SU-DHL-6 (cell line): Measurements from ENCODE around the gene HRAS.
"Not testable (repeated sequence)": the region's sequence is repeated elsewhere in the genome, so short reads cannot be mapped to it uniquely, and the experiment has no call there.

Experiments
- H2AFZ ChIP-seq: fragments of 200-600 bp; sonication (generic); 2 replicates; pipeline ENCODE4 v1.6.1; 2014; ENCODE audit warnings: low read depth, mild to moderate bottlenecking, moderate library complexity, mixed read lengths, antibody characterized with exemption, low read length; ENCODE audit not compliant: severe bottlenecking
- H3F3A ChIP-seq: fragments of 200-600 bp; shearing (Covaris generic); 2 replicates; pipeline ENCODE4 v1.6.0; 2016; ENCODE audit warnings: antibody characterized with exemption, mild to moderate bottlenecking; ENCODE audit not compliant: insufficient read depth
- H3K27ac ChIP-seq: fragments of 200-600 bp; sonication (generic); 2 replicates; pipeline ENCODE4 v1.5.1; 2016; ENCODE audit warnings: low read depth, mild to moderate bottlenecking, low read length, moderate library complexity, mixed read lengths
- H3K27me3 ChIP-seq: fragments of 200-600 bp; sonication (generic), shearing (Covaris generic); 2 replicates; pipeline ENCODE4 v1.6.0; 2014; ENCODE audit warnings: mild to moderate bottlenecking, low read length
- H3K36me3 ChIP-seq: fragments of 200-600 bp; sonication (generic); 2 replicates; pipeline ENCODE4 v1.6.1; 2014; ENCODE audit warnings: mild to moderate bottlenecking, low read length, mixed read lengths
- H3K4me2 ChIP-seq: fragments of 300-600, 200-600 bp; shearing (Covaris generic), sonication (generic); 2 replicates; pipeline ENCODE4 v1.6.0; 2014; ENCODE audit warnings: low read length, low read depth, mild to moderate bottlenecking; ENCODE audit not compliant: poor library complexity, severe bottlenecking
- H3K4me3 ChIP-seq: fragments of 200-600 bp; sonication (generic); 2 replicates; pipeline ENCODE4 v1.5.1; 2014; ENCODE audit warnings: antibody characterized with exemption, low read length, mild to moderate bottlenecking, mixed read lengths; ENCODE audit not compliant: insufficient read depth, poor library complexity, severe bottlenecking
- H3K79me2 ChIP-seq: fragments of 200-600 bp; sonication (generic); 2 replicates; pipeline ENCODE4 v1.6.1; 2014; ENCODE audit warnings: mild to moderate bottlenecking, low read length, moderate library complexity; ENCODE audit not compliant: insufficient read depth
- H3K9ac ChIP-seq: fragments of 200-600 bp; sonication (generic); 2 replicates; pipeline ENCODE4 v1.7.0; 2014; ENCODE audit warnings: mild to moderate bottlenecking, low read length
- H3K9me2 ChIP-seq: fragments of 200-600 bp; sonication (generic); replicated peaks from 2 replicates; pipeline ENCODE4 v1.6.1; 2014; ENCODE audit warnings: low read length; ENCODE audit not compliant: insufficient read depth
- H3K9me3 ChIP-seq: fragments of 200-600 bp; sonication (generic); 2 replicates; pipeline ENCODE4 v1.6.1; 2014; ENCODE audit warnings: low read length, mixed read lengths; ENCODE audit not compliant: insufficient read depth
- H4K20me1 ChIP-seq: fragments of 200-600 bp; sonication (generic); 2 replicates; pipeline ENCODE4 v1.6.1; 2014; ENCODE audit warnings: low read depth, mild to moderate bottlenecking, antibody characterized with exemption, low read length, moderate library complexity, mixed read lengths
- CTCF ChIP-seq: fragments of 200-600 bp; sonication (generic); IDR thresholded peaks from one replicate; pipeline ENCODE4 v1.5.1; 2017; ENCODE audit warnings: antibody characterized with exemption, mild to moderate bottlenecking, low read length, moderate library complexity; ENCODE audit not compliant: insufficient read depth, poor library complexity, severe bottlenecking
- EZH2phosphoT487 ChIP-seq: fragments of 200-600 bp; sonication (generic), shearing (Covaris generic); conservative IDR thresholded peaks from 2 replicates; pipeline ENCODE4 v1.6.1; 2018; ENCODE audit warnings: mild to moderate bottlenecking, antibody characterized with exemption, low read length, moderate library complexity, mixed read lengths

Gene HRAS

GRCh38 chr11:520428-521176 lies 14.8 kb downstream of the HRAS start:
- no peaks in the 10 kb centered on the region for H3K79me2 ChIP-seq
- H3K9ac ChIP-seq = no peak overlapping the region
- H2AFZ ChIP-seq = no peak overlapping the region
- no peak overlapping the region for H3K4me3 ChIP-seq
- H3F3A ChIP-seq = no peaks in the 10 kb centered on the region
- no peaks in the 10 kb centered on the region for H4K20me1 ChIP-seq
- TF ChIP-seq CTCF = peak; percentile 56
- no peak for TF ChIP-seq EZH2phosphoT487
- H3K36me3 ChIP-seq = no peaks in the 10 kb centered on the region
- H3K9me2 ChIP-seq = no peaks in the 10 kb centered on the region
- no peak overlapping the region for H3K4me2 ChIP-seq
- H3K27me3 ChIP-seq = no peaks in the 10 kb centered on the region
- no peak overlapping the region for H3K27ac ChIP-seq
- no peaks in the 10 kb centered on the region for H3K9me3 ChIP-seq

- H3K9ac ChIP-seq = no peak overlapping the region
- H3K79me2 ChIP-seq = no peaks in the 10 kb centered on the region
- H3K4me2 ChIP-seq = peak overlapping the region; percentile 34
- no peak for TF ChIP-seq EZH2phosphoT487
- peak; percentile 100 for TF ChIP-seq CTCF
- H3K9me3 ChIP-seq = no peaks in the 10 kb centered on the region
- no peaks in the 10 kb centered on the region for H3K9me2 ChIP-seq
- H3K36me3 ChIP-seq = no peaks in the 10 kb centered on the region
- H3K4me3 ChIP-seq = no peak overlapping the region
- H3F3A ChIP-seq = no peaks in the 10 kb centered on the region
- no peaks in the 10 kb centered on the region for H4K20me1 ChIP-seq
- H2AFZ ChIP-seq = peak overlapping the region; percentile 62
- H3K27me3 ChIP-seq = no peaks in the 10 kb centered on the region
- H3K27ac ChIP-seq = no peak overlapping the region
Measured at GRCh38 chr11:518463-519202, 16.7 kb downstream of the HRAS start.

GRCh38 chr11:516918-517685 lies 18.3 kb downstream of the HRAS start:
- H3K79me2 ChIP-seq, H3K27ac ChIP-seq, H3K9me3 ChIP-seq, H3K27me3 ChIP-seq, H4K20me1 ChIP-seq, H3F3A ChIP-seq, H3K9ac ChIP-seq, H3K36me3 ChIP-seq, H3K9me2 ChIP-seq, H3K4me2 ChIP-seq, H3K4me3 ChIP-seq, H2AFZ ChIP-seq: not testable (repeated sequence)
